Ecto neural progenitor cell (in vitro differentiated cells): Measurements from ENCODE around the gene AUTS2.

Experiments
- DNase-seq: peaks from one replicate; pipeline ENCODE4 v3.0.0-alpha.2; 2018; ENCODE audit warnings: low spot score

AUTS2 gene

DNA sequence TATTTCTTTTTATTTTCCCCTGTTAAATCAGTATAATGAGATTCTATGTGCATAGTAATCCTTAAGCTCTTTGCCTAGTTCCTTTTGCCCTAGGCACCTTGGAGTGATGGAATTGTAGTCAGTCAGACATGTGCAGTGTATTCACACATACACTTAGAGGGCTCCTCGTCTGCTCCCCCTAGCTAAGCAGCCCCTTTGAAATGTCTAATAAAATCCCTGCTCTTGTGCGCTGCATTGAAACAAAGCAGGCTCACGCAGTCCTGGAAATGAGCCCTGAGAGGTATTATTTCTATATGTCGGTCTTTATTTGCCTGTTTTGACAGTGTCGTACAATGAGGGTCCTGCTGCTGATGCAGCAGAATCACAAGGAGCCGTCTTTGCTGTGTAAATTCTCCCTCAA is 258.7 kb downstream of the AUTS2 start:
- DNase-seq, result no peak

DNA sequence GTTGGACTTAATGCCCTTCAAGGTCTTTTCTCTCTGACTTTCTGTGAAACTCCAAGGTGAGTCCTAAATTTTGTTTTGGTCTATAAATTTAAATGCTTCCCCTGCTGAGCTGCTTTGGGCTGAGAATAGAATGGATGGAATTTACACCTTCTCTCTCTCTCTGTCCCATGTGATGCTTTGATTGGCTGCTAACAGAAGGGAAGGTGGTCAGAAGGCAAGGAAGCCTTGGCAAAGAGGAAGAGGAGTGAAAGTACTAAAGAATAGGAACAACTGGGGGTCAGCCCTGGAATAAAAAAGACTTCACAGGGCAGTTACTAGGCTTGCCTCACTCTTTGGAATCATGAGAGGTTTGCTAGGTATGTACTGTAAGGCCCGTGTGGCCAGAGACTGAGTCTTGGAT is 260.2 kb downstream of the AUTS2 start:
- DNase-seq, result no peak

DNA sequence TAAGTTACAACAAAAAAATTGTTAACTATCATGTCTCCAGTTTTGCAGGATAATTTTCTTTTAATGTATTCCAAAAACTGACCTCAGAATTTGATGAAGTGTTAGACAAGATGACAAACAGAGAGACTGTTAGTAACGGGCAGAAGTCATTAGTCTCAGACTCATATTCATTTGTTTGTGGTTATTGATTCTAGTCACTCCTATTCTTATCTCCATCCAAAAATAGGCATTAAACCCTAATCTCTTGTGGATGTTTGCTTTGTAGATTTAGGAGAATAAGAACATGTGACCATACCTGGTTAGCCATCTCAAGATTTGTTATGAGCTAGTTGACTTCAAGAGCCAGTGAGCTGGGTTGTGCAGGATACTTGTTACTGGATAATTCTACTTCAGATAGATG is 261.1 kb downstream of the AUTS2 start:
- DNase-seq, result no peak

DNA sequence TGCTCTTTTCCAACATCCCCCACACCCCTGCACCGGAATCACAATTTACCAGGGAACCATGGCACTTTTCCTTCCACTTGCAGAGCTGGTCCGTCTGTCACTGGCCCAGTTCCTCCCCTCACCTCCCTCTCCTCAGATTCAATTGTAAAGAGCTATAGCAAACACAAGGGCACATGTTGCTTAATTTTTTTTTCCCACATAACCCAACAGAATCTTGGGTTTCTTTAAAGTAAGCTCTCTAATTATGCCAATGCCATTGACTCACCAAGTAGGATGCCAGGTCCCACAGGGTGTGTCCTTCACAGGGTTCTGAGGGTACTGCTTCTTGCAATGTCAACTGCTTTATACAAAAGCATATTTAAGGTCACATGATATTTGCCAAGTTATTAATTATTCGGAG is 262.2 kb downstream of the AUTS2 start:
- DNase-seq, result no peak

DNA sequence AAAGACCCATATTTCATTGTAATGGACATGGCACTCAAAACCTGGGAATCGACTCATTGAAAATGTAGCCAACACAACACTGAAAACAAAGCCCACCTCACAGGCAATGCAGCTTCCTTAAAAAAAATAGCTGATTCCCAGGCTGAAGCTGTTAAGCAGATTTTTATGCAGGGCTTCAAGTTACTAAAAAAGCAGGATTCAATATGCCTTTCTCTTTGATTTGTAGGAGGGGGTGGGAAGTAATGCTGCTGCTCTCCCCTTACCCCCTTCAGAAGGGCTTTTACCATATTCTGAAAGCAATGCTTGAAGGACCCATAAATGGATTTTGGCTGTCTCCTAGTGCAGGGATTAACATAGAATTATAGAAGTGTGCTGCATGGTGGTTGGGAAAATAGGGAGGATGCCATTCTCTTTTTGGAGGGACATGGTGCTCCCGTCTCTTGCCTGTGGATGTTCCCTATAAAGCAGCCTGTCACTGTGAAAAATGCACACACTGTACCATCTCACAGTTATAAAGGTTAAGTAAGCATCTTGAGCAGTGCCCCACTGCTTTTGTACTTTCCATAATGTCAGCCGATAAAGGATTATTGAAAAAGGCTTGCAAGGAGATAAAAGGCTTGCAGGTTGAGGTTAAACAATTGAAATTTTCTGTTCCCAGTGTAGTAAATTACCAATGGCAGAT is 262.8 kb downstream of the AUTS2 start:
- DNase-seq, result no peak

DNA sequence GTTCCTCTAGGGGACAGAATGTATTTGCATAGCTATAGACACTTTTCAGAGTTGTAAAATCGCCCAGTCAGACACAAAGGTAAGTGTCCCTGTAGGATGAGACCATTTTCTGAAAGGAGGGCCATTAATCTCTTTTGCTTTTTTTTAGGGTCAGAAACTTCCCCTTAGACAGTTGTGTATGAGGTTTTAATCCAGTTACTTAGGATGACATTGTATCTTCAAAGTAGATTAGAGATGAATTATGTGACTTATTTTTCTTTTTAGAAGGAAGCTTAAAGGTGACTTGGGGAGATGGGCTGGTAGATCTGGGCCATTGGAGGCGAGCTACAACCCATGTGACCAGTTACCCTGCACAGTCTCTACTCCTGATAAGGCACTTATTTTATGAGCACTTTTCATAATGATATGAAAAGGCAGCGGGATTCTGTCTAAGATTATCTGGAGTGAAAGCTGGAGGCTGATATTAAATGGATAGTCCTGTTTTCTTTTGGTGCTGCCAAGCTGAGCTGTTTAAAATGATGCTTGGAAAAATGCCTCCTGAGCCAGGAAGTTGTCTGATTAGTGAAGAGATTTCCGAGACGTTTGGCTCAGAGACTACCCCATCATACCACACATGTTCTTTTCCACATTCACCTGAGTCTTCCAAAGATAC is 264.3 kb downstream of the AUTS2 start:
- DNase-seq, result no peak

DNA sequence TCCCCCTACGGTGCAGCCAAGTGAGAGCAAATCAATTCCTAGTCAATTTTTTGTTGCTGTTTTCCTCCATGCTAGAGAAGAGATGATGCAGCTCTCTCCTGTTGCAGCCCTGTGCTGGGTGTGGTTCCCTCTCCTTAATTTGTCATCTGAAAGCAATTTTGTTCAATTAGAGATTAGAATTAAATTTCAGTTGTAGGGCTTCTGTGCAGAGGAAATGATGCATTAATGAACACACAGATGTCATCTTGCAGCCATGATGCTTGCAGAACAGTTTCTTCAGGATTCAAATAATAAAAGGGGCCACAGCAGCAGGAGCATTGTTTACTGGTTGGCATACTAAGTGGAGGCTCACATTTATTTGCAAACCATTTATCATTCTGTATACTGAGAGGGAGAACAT is 266.0 kb downstream of the AUTS2 start:
- DNase-seq, result no peak

DNA sequence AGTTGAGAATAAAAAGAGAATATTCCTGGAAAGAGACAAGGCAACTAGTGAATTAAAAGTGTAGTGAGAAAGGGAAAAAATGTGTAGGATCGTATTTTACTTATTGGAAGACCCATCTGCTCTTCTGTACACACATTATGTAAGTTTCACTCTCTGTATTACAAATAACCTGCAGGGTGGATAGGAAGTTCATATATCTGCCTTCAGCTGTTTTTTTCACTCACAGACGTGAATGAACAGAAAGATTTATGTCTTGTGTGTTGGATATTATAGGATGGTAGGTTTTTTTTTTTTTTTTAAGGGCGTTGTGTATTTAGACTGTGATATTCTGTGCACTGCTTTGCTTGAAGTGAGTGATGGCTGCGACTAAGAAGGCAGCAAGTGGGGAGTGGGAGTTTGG is 266.5 kb downstream of the AUTS2 start:
- no peak for DNase-seq

DNA sequence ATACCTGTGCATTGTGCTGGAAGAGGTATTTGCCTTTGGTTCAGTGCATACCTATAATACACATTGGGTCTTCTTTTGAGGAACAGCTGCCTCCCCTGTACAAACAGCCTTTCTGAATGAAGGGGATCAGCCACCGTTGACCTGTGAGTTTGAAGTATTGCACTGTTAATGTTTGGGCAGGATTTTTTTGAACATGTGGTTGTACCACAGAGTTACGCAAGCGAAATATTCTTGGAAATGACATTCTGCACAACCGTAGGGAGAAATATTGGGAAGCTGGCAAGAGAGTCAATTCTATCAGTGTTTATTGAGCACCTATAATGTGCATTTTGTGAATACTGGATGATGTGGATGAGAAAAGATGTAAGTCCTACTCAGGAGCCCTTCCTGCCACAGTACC is 270.6 kb downstream of the AUTS2 start:
- no peak for DNase-seq

DNA sequence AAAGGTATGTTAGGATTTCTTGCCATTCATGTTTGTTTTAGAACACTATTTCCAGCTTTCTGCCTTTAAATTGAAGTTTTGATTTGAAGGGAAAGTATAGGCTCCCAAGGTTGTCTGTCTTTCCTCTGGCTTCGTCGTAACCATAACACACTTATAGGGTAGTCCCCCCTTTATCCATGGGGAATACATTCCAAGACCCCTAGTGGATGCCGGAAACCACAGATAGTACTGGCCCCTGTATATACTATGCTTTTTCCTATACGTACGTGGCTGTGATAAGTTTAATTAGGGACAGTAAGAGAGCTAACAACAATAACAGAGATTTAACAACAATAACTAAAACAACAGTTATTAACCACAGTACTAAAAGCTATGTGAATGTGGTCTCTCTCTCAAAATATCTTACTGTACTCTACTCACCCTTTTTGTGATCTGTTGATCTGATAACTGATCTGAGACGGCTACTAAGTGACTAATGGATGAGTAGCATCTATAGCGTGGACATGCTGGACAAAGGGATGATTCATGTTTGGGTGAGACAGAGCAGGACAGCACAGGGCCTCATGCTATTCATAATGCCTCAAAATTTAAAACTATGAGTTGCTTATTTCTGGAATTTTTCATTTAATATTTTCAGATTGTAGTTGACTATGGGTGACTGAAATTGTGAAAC is 273.1 kb downstream of the AUTS2 start:
- DNase-seq, result no peak

DNA sequence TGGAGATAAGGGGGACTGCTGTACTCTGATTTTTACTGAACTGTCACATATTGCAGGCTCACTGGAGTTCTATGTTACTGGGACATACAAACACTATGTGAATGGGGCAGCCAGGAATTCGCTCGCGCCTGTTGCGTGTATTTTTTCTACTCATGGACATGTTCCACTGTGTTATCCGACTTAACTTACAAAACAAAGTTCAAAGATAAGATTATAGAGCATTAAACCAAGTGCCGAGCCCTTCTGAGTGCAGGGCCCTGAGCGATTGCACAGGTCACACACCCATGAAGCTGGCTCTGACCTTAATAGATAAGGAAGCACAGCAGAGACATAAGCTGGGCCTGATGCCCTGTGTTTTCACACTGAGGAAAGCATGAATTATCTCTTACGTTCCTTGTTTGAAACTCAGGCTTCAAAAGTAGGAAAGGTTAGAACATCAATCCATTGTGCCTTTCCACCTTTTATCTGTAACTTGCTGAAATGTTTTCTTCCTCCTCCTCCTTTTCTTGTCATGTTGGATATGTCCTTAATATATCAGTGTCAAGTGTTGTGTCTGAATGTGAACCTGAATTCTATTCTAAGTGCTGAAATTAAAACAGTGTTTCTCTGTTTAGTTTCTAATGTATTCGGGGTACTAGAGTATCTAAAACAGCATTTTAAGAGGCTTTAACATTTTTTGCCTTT is 273.8 kb downstream of the AUTS2 start:
- no peak for DNase-seq

DNA sequence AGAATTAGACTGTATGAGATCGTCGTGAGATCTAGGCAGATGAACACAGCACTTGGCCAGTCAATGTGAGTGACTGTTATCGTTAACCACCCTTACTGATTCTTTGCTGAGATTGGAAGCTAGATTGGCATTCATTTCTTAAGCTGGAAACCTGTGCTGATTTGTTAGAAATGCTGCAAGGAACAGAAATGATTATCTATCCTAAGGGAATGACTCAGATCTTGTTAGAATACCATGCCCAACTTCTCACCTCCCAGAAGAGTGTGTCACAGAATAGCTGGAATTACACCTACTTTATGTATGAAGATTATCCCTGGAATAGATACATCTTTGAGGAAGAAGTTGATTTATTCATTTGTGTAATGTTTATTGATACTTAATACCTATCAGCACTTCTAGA is 275.2 kb downstream of the AUTS2 start:
- DNase-seq, result no peak

DNA sequence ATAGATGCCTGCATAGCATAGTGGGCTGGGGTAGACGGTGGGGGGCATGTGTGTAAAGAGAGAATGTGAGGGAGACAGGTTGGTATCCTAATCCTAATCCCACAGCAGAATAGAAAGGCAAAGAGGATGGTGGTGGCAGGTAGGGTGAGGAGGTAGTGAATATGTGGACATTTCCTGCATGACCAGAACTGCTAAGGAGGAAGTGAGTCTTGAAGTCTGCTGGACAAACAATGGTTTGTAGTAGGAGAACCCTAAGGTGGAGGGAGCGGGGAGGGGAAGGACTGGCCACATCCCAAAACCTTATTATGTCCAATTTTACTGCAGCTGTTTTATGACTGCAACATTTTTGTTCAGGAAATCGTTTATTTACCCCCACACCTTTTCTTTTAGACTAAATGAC is 279.7 kb downstream of the AUTS2 start:
- DNase-seq, result no peak

DNA sequence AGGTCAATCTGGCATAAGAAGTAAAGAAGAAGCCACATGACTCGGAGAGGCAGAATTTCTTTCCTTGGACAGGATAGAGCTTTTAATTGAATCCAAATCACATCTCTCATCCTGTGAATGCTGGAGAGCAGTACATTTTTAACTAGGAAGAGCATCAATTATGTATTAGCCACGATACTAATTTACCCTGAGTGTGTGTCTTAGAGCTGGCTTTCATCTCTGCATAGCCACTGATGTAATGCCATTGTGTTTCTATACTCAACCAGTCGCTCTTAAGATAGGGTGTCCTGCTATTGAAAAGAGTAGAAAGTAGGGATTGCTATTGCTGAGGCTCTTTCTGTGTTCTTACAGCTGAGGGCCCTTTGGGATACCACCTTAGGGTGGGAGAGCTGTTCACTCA is 280.3 kb downstream of the AUTS2 start:
- no peak for DNase-seq

DNA sequence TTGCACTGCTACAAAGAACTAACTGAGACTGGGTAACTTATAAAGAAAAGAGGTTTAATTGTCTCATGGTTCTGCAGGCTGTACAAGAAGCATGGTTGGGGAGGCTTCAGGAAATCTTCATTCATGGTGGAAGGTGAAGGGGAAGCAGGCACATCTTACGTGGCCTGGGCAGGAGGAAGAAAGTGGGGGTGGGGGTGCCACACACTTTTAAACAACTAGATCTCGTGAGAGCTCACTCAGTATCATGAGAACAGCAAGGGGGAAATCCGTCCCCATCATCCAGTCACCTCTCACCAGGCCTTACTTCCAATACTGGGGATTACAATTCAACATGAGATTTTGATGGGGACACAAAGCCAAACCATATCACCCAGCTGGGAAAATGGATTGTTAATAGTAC is 281.7 kb downstream of the AUTS2 start:
- DNase-seq, result no peak

DNA sequence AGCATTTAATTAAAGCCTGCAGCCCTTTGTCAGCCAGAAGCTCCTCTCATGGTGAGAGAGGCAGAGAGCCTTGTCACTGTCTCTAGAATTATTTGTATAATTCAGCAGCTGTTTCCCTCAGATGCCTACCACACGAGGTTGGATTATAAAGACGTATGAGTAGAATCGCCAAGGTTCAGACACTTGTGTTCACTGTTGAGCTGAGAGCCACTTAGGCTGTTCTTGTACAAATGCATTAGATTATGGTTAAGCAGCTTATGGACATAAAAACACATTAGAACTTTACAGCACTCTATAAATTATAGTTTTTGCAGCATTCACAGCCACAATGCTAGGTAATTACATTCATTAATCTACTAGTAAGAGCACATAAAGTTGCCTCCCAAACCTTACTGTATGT is 282.6 kb downstream of the AUTS2 start:
- no peak for DNase-seq

DNA sequence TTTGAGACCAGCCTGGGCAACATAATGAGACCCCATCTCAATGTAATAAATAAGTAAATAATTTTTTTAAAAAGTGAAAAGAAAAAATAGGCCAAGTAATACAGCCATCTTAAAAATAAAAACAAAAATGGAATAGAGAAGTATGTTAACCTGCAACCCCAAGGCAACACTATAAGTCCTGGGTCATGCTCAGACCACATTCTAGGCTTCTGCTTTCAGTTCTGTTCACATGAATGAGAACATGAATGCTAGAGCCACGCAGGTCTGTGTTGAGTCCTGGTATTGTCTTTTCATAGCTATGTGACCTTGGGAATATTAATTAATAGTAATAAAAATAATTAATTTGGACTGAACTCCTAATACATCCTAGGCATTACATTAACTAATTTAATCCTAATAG is 284.0 kb downstream of the AUTS2 start:
- no peak for DNase-seq

DNA sequence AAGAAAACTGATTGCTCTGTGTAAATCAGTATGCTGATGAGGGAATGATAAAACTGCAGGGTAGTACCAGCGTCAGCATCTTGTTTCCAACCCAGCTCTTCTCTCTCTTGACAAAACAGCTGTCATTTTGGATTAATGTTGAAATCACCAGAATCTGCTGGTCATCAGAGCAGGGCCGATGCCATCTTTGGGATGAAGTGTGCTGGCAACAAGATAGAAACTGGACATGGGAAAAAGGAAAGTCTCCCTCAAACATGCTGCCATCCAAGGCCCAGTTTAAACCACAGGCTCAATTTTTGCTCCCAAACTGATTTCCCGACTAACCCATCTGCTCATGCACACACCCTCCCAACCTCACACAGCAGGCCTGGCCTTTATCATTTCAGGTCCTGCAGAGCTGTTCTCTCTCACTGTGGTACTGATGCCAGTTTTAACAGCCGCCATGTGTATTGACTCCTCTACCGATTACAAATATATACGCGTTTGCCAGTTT is 285.2 kb downstream of the AUTS2 start:
- DNase-seq, result no peak

DNA sequence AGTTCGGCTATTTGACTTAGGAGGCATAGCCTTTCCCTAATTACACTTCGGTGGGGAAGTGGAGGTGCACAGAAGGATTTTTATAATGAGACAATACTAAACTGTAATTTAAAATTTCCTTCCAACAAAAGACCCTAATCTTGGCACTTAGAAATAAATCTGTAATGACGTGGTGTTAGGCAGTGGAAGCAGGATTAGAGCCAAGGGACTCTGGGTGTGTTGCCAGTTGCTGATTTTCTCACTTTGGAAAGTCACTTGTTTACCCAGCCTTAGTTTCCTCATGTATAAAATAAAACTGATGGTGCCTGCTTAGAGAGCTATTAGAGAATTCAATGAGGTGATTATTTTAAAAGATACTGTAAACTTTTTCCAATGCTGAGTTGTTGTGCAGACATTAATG is 287.2 kb downstream of the AUTS2 start:
- DNase-seq, result no peak

DNA sequence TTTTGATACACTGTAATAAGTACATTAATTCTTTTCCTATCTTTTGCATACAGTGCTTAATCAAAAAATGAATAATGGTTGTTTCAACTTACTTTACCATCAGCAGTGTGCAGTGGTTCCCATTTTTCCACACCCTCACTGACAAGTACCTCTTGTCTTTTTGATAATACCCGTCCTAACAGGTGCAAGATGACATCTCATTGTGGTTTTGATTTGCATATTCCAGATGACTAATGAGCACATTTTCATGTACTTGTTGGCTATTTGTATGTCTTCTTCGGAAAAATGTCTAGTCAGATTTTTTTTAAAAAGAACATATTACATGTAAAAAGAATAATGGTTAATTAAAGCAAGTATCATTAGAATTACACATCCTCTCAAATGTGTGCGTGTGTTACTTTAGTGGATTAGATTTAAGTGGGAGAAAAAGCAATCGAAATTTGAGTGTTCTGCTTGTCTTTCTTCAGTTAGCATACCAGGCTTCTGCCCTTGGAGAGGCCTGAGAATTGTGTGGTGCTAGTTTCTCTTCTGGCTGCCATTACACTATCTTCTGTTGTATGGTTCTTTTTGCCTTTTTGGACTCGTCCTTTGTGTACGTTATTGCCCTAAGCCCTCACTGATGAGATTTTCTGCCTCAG is 291.2 kb downstream of the AUTS2 start:
- no peak for DNase-seq

DNA sequence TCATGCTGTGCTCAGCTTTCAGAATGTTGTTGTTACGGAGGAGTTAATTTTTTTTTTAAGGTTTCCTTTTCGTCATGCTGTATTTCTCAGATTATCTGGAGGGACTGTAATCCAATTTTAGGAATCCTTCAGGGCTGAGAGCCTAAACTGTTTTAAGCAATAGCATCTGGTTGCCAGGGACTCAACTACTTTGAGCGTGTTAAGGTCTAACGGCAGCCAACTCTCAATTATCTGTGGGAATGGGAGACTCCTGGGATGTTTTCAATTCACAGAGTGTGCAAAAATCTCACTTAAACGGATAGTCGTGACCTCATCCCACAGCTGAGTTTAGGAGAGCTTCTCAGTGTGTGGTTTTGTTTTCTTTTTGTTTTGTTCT is 291.7 kb downstream of the AUTS2 start:
- DNase-seq, result no peak

DNA sequence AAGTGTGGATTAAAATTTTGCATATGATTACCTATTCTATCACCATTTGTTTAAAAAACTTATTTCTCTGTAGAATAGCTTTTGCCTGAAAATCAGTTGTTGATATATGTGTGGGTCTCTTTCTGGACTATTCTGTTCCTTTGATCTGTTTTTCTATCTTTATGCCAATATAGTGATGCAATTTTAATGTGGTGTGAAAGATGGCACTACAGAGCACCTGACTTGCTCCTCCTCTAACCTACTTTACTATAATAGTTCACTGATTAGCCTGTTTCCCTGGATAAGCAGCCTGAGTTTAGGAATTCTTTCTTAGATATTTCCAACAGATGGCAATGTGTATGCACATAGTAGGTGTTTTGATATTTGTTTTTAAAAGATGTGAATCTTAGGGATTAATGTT is 294.5 kb downstream of the AUTS2 start:
- no peak for DNase-seq

DNA sequence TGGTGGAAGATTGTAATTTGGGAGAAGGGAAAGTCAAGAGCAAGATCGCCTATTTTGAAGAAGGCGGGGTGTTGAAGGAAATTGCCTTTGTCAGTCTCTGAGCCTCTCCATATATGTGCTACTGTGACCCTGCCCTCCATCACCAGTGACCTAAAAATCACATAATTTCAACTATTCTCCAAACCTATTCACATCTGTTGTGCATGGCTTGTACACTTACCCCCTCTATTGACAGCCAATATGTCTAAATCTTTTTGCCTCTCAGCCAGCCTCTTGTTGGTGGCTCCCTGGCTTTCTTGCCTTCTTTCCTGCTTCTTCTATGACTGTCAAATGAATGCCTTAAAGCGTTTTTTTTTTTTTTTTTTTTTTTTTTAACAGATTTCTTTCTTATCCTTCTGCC is 295.6 kb downstream of the AUTS2 start:
- DNase-seq, result no peak
